ENCODE results near the gene GSTP1.

The GSTP1 gene

DNA sequence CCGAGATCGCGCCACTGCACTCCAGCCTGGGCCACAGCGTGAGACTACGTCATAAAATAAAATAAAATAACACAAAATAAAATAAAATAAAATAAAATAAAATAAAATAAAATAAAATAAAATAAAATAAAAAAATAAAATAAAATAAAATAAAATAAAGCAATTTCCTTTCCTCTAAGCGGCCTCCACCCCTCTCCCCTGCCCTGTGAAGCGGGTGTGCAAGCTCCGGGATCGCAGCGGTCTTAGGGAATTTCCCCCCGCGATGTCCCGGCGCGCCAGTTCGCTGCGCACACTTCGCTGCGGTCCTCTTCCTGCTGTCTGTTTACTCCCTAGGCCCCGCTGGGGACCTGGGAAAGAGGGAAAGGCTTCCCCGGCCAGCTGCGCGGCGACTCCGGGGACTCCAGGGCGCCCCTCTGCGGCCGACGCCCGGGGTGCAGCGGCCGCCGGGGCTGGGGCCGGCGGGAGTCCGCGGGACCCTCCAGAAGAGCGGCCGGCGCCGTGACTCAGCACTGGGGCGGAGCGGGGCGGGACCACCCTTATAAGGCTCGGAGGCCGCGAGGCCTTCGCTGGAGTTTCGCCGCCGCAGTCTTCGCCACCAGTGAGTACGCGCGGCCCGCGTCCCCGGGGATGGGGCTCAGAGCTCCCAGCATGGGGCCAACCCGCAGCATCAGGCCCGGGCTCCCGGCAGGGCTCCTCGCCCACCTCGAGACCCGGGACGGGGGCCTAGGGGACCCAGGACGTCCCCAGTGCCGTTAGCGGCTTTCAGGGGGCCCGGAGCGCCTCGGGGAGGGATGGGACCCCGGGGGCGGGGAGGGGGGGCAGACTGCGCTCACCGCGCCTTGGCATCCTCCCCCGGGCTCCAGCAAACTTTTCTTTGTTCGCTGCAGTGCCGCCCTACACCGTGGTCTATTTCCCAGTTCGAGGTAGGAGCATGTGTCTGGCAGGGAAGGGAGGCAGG, at the start of gene GSTP1:
GSTP1 (plus strand) TSS at position 566 of the 958 bp plus-strand sequence; CDS start at position 598, 32 bp downstream.
- H3K4me3 ChIP-seq: peak within 1 kb of the TSS; percentile 91
- H3K9me3 ChIP-seq (ENCODE audit: low read depth, low read length): no peaks in the 10 kb centered on the region
- peak within 1 kb of the TSS; percentile 84 for H3K27ac ChIP-seq
- H3K36me3 ChIP-seq (ENCODE audit: insufficient read depth, low read length): peaks cover 35% of the 10 kb centered on the region
- peak; percentile 32 for TF ChIP-seq FOXP2 (optimal IDR thresholded peaks at IDR 0.05; ENCODE audit: control extremely low read depth, extremely low read length, insufficient read depth)
- TF ChIP-seq EZH2 (IDR thresholded peaks at IDR 0.05): no peak
- peak; percentile 97 for TF ChIP-seq POLR2AphosphoS5 (IDR thresholded peaks at IDR 0.05; ENCODE audit: borderline replicate concordance, low read depth, low read length)
- H3K9ac ChIP-seq (ENCODE audit: insufficient read length): peak within 1 kb of the TSS; percentile 92
- no peak for DNase-seq (ENCODE audit: low read depth, low spot score)

DNA sequence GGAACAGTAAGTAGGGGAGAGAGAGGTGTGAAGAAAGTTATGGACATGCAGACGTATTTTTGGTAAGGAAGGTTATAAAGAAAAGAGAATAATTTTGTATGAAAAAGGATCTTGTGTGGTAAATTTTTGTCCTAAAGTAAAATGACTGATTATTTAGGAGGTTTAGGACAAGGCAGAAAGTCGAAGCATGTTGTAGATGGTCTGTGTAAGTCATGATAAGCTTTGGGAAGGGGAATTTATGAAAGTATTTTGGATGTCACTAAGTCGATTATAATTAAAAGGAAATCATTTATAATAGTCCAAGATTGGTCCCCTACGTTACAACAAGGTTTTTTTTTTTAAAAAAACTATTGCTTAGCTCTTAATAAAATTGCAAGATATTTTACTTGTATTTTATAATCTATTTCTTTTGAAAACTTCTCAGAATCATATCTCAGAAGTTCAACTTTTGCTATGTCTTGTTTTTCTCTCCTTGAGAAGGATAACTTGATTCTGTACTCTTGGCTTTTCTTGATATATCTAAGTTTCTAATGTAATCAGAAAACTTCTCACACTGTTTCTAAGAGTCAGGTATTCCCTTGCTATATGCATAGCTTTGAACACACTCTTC, 49.4 kb upstream of the GSTP1 start:
- Histone ChIP-seq H3K4me3 (no peak overlapping the region), H3K9me3 (ENCODE audit: low read depth, low read length) (peaks cover 7% of the 10 kb centered on the region; the same call in 1 of the 2 replicates), H3K9ac (ENCODE audit: insufficient read length) (no peak overlapping the region), H3K27ac (no peak overlapping the region), H3K36me3 (ENCODE audit: insufficient read depth, low read length) (no peaks in the 10 kb centered on the region)
- TF ChIP-seq FOXP2 (optimal IDR thresholded peaks at IDR 0.05; ENCODE audit: control extremely low read depth, extremely low read length, insufficient read depth): no peak
- no peak for TF ChIP-seq POLR2AphosphoS5 (IDR thresholded peaks at IDR 0.05; ENCODE audit: borderline replicate concordance, low read depth, low read length)
- no peak for TF ChIP-seq EZH2 (IDR thresholded peaks at IDR 0.05)
- DNase-seq (ENCODE audit: low read depth, low spot score): no peak

DNA sequence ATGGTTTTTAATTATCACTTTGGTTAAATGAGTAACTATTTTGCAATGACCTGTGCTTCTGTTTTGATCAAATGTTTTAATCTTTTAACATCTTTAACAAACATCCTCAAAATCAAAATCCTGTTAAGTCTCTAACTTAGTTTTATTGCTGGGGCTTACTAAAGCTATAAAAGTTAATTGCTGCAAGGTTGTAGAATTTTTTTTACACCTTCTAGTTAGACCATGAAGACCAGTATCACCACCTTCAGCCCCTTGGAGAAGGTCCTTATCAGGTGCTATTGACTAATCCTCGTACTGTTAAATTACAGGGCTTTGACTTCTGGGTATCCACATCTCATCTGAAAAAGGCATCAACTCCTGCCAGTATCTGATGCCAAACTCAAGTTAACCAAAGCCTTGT, 48.1 kb upstream of the GSTP1 start:
- Histone ChIP-seq H3K9me3 (ENCODE audit: low read depth, low read length) (peaks cover 7% of the 10 kb centered on the region; the same call in 1 of the 2 replicates), H3K4me3 (no peak overlapping the region), H3K36me3 (ENCODE audit: insufficient read depth, low read length) (no peaks in the 10 kb centered on the region), H3K9ac (ENCODE audit: insufficient read length) (no peak overlapping the region), H3K27ac (no peak overlapping the region)
- no peak for TF ChIP-seq EZH2 (IDR thresholded peaks at IDR 0.05)
- no peak for TF ChIP-seq FOXP2 (optimal IDR thresholded peaks at IDR 0.05; ENCODE audit: control extremely low read depth, extremely low read length, insufficient read depth)
- no peak for TF ChIP-seq POLR2AphosphoS5 (IDR thresholded peaks at IDR 0.05; ENCODE audit: borderline replicate concordance, low read depth, low read length)
- no peak for DNase-seq (ENCODE audit: low read depth, low spot score)

DNA sequence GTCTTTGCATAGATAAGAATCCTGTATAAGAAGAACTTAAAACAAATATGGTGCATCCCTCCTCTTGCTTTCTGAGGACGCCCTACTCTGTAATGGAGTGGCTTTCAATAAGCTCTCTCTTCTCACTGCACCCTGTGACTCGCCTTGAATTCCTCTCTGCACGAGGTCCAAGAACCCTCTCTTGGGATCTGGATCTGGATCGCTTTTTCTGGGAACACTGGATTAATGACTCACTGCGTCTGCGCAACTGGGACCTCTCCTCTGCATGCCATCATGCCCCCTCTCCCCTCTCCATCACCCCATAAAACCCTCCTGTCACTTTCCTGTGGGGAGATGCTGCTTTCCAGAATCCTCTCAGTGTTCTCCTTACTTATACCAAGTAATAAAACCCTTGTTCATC, 45.3 kb upstream of the GSTP1 start:
- H3K9me3 ChIP-seq (ENCODE audit: low read depth, low read length): peaks cover 7% of the 10 kb centered on the region; the same call in 1 of the 2 replicates
- no peak for TF ChIP-seq FOXP2 (optimal IDR thresholded peaks at IDR 0.05; ENCODE audit: control extremely low read depth, extremely low read length, insufficient read depth)
- TF ChIP-seq EZH2 (IDR thresholded peaks at IDR 0.05): no peak
- no peak for TF ChIP-seq POLR2AphosphoS5 (IDR thresholded peaks at IDR 0.05; ENCODE audit: borderline replicate concordance, low read depth, low read length)
- H3K36me3 ChIP-seq (ENCODE audit: insufficient read depth, low read length): no peaks in the 10 kb centered on the region
- H3K27ac ChIP-seq: no peak overlapping the region
- no peak overlapping the region for H3K9ac ChIP-seq (ENCODE audit: insufficient read length)
- no peak overlapping the region for H3K4me3 ChIP-seq
- DNase-seq (ENCODE audit: low read depth, low spot score): no peak

DNA sequence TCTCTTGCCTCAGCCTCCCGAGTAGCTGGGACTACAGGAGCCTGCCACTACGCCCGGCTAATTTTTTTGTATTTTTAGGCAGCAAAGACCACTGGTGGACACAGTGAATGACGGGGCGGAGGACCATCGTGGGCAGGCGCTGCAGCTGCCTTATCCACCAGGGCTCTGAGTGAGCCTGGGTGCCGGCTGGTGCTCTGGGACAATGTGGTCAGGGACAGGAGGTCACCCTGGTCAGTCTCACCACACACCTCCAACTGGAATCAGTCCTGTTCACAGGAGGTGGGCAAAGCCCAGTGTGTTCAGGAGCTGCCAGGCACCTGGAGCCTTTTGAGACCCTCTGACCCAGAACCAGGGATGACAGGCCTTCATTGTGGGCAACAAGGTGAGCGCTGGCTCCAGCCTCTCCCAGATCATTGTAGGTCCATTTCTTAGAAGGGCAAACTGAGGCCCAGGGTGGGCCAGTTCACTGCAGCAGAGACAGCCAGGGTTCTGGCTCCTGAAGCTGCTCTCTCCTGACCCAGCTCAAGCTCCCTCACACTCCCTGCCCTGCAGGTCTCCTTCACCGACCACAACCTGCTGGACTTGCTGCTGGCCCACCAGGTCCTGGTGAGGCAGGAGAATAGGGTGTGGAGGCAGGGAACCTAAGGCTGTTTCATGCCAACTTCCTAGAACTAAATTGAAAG, 44.6 kb upstream of the GSTP1 start:
- no peaks in the 10 kb centered on the region for H3K36me3 ChIP-seq (ENCODE audit: insufficient read depth, low read length)
- H3K9me3 ChIP-seq (ENCODE audit: low read depth, low read length): peaks cover 4% of the 10 kb centered on the region; the same call in 1 of the 2 replicates
- H3K9ac ChIP-seq (ENCODE audit: insufficient read length): no peak overlapping the region
- TF ChIP-seq EZH2 (IDR thresholded peaks at IDR 0.05) (no peak), POLR2AphosphoS5 (IDR thresholded peaks at IDR 0.05; ENCODE audit: borderline replicate concordance, low read depth, low read length) (no peak), FOXP2 (optimal IDR thresholded peaks at IDR 0.05; ENCODE audit: control extremely low read depth, extremely low read length, insufficient read depth) (no peak)
- no peak overlapping the region for H3K27ac ChIP-seq
- no peak for DNase-seq (ENCODE audit: low read depth, low spot score)
- H3K4me3 ChIP-seq: no peak overlapping the region

DNA sequence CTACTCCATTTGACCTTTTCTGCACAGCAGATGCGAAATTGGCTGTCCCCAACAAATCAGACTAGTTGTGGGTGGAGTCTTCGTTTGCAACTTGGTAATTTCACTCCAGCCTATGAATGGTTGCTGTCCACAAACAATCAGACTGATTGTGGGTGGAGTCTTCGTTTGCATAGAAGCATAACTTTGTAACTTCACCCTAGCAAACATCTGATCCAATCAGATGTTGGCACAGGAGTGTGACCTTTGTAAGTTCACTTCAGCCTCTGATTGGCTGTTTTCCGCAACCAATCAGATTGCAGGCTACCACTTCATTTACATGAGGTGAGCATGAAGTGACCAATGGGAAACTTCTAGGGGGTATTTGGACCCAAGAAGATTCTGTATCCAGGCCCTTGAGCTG, 44.1 kb upstream of the GSTP1 start:
- TF ChIP-seq POLR2AphosphoS5 (IDR thresholded peaks at IDR 0.05; ENCODE audit: borderline replicate concordance, low read depth, low read length) (no peak), FOXP2 (optimal IDR thresholded peaks at IDR 0.05; ENCODE audit: control extremely low read depth, extremely low read length, insufficient read depth) (no peak), EZH2 (IDR thresholded peaks at IDR 0.05) (no peak)
- no peaks in the 10 kb centered on the region; the same call in 1 of the 2 replicates for H3K9me3 ChIP-seq (ENCODE audit: low read depth, low read length)
- H3K27ac ChIP-seq: no peak overlapping the region
- H3K9ac ChIP-seq (ENCODE audit: insufficient read length): no peak overlapping the region
- no peak overlapping the region for H3K4me3 ChIP-seq
- no peak for DNase-seq (ENCODE audit: low read depth, low spot score)
- no peaks in the 10 kb centered on the region for H3K36me3 ChIP-seq (ENCODE audit: insufficient read depth, low read length)

DNA sequence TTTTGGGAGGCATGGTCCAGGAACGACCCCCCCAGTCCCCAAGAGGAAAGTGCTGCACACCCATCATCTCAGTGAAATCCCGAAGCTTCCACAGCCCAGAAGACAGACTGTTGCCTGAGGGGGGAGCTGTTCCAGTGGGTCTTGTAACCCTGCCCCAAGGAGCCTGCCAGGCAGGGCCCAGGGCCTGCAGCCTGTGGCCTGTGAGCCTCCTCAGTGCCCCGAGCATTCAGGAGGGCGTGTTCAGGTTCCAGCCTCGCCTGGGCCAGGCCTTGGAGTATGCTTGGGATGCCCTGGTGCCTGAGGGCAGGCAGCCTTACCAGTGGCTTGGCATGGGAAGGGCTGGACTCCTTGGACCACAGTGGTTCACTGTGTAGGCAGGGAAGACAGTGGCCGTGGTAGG, 42.4 kb upstream of the GSTP1 start:
- no peak for DNase-seq (ENCODE audit: low read depth, low spot score)
- no peak overlapping the region for H3K27ac ChIP-seq
- H3K4me3 ChIP-seq: no peak overlapping the region
- H3K36me3 ChIP-seq (ENCODE audit: insufficient read depth, low read length): no peaks in the 10 kb centered on the region
- TF ChIP-seq POLR2AphosphoS5 (IDR thresholded peaks at IDR 0.05; ENCODE audit: borderline replicate concordance, low read depth, low read length): no peak
- no peak for TF ChIP-seq FOXP2 (optimal IDR thresholded peaks at IDR 0.05; ENCODE audit: control extremely low read depth, extremely low read length, insufficient read depth)
- TF ChIP-seq EZH2 (IDR thresholded peaks at IDR 0.05): no peak
- no peaks in the 10 kb centered on the region for H3K9me3 ChIP-seq (ENCODE audit: low read depth, low read length)
- no peak overlapping the region for H3K9ac ChIP-seq (ENCODE audit: insufficient read length)

DNA sequence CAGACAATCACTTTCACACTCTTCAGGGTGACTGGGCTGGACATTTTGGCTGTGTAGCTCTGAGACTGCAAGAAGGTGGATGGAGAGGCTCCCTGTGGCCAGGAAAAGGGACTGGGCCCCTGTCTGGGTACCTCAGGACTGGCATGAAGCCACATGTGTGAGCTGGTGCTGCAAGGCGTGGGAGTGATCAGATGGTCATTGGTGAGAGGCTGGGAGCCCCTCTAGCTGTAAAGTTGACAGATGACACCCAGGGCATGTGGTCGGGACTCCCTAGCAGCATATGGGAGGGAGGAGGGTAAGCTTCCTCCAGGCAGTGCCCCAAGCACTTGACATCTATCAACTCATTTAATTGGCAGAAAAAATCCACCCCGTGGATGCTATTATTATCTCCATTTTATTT, 41.4 kb upstream of the GSTP1 start:
- DNase-seq (ENCODE audit: low read depth, low spot score): no peak

More for the DNA sequence above, 41.4 kb upstream of the GSTP1 start:
- Histone ChIP-seq H3K4me3 (no peak overlapping the region), H3K9ac (ENCODE audit: insufficient read length) (no peak overlapping the region), H3K9me3 (ENCODE audit: low read depth, low read length) (no peaks in the 10 kb centered on the region), H3K36me3 (ENCODE audit: insufficient read depth, low read length) (no peaks in the 10 kb centered on the region), H3K27ac (no peak overlapping the region)
- no peak for TF ChIP-seq POLR2AphosphoS5 (IDR thresholded peaks at IDR 0.05; ENCODE audit: borderline replicate concordance, low read depth, low read length)
- no peak for TF ChIP-seq FOXP2 (optimal IDR thresholded peaks at IDR 0.05; ENCODE audit: control extremely low read depth, extremely low read length, insufficient read depth)
- TF ChIP-seq EZH2 (IDR thresholded peaks at IDR 0.05): no peak
